DND-41 (cell line): Measurements from ENCODE around the gene PEDS1.
A peak's percentile ranks its signal among the peaks of the same experiment; 100 is the strongest.

Experiments used
- EZH2 ChIP-seq: IDR thresholded peaks from 3 replicates; pipeline ENCODE4 v1.6.1; 2012; ENCODE audit warnings: borderline replicate concordance, low read depth, mild to moderate bottlenecking, moderate library complexity, low read length, inconsistent platforms; ENCODE audit not compliant: severe bottlenecking
- TF ChIP-seq, protein P1 (sequence below): IDR thresholded peaks from 2 replicates; pipeline ENCODE4 v1.5.1; 2012; ENCODE audit warnings: borderline replicate concordance, low read length, moderate library complexity, mild to moderate bottlenecking; ENCODE audit not compliant: poor library complexity, severe bottlenecking; ENCODE audit errors: extremely low read depth

DNA sequence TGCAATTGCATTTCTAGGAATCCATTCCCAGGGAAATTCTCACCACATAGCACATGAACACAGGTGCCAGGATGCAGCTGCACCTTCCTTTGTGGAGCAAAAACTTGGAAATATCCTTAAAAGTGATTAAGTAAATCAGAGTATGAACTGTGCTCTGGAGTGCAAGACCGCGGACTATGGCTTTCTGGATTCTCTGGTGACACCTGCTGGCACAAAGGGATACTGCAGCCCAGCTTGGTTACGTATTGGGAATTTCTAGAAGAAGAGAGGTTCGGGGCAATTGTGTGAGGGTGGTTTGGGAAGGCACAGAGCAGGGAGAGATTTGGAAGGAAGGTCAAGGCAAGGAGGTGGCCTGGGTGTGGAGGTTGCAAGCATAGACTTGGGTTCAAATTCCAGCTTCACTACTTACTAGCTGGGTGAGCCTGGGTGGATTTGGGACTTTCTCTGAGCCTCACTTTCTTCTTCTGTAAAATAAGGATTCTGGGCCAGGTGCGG, 15.9 kb upstream of the PEDS1 start:
- TF ChIP-seq, protein P1, sequence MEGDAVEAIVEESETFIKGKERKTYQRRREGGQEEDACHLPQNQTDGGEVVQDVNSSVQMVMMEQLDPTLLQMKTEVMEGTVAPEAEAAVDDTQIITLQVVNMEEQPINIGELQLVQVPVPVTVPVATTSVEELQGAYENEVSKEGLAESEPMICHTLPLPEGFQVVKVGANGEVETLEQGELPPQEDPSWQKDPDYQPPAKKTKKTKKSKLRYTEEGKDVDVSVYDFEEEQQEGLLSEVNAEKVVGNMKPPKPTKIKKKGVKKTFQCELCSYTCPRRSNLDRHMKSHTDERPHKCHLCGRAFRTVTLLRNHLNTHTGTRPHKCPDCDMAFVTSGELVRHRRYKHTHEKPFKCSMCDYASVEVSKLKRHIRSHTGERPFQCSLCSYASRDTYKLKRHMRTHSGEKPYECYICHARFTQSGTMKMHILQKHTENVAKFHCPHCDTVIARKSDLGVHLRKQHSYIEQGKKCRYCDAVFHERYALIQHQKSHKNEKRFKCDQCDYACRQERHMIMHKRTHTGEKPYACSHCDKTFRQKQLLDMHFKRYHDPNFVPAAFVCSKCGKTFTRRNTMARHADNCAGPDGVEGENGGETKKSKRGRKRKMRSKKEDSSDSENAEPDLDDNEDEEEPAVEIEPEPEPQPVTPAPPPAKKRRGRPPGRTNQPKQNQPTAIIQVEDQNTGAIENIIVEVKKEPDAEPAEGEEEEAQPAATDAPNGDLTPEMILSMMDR: peak; percentile 100
- TF ChIP-seq EZH2: no peak
